Skin of body (tissue), 2 donors: ENCODE results near the gene YPEL1. TPM values are rescaled to one million over a fixed set of nuclear protein-coding genes. Genes with fewer than 3 reads are reported as not detected.
"Not testable (repeated sequence)": the region's sequence is repeated elsewhere in the genome, so short reads cannot be mapped to it uniquely, and the experiment has no call there.

ENCODE experiments used
- DNase-seq: peaks from one replicate; lab custom pipeline; 2025; lab: John Stamatoyannopoulos, UW
- total RNA-seq: library from RNA; depleted of rRNA; stranded (reverse); fragments of >200 nt; gene quantifications from one replicate; pipeline ENCODE4 v1.2.3, GENCODE V29; 2014

YPEL1 gene
- total RNA-seq, 1 donor from 2014 or later, result 5.8 TPM

GRCh38 chr22:21721195-21721852 is 14.3 kb downstream of the YPEL1 start:
- DNase-seq, result not testable (repeated sequence)

GRCh38 chr22:21720191-21720859 is 15.3 kb downstream of the YPEL1 start:
- not testable (repeated sequence) for DNase-seq

GRCh38 chr22:21719024-21719423 is 16.6 kb downstream of the YPEL1 start:
- no peak for DNase-seq

- no peak for DNase-seq
Measured at GRCh38 chr22:21718499-21718898, 17.1 kb downstream of the YPEL1 start.

- DNase-seq, result not testable (repeated sequence)
Measured at GRCh38 chr22:21716395-21717122, 19.0 kb downstream of the YPEL1 start.

- DNase-seq, result no peak
Measured at GRCh38 chr22:21714786-21715185, 20.8 kb downstream of the YPEL1 start.

- no peak for DNase-seq
Measured at GRCh38 chr22:21714059-21714770, 21.4 kb downstream of the YPEL1 start.

GRCh38 chr22:21713428-21714058 is 22.1 kb downstream of the YPEL1 start:
- no peak for DNase-seq

- peak; percentile 89 for DNase-seq
Measured at GRCh38 chr22:21712751-21713427, 22.7 kb downstream of the YPEL1 start.

- no peak for DNase-seq
Measured at GRCh38 chr22:21711851-21712250, 23.7 kb downstream of the YPEL1 start.

- DNase-seq, result no peak
Measured at GRCh38 chr22:21710156-21710555, 25.4 kb downstream of the YPEL1 start.

- DNase-seq, result no peak
Measured at GRCh38 chr22:21709688-21710087, 25.9 kb downstream of the YPEL1 start.

- DNase-seq, result no peak
Measured at GRCh38 chr22:21708960-21709359, 26.6 kb downstream of the YPEL1 start.

- no peak for DNase-seq
Measured at GRCh38 chr22:21707677-21708076, 27.9 kb downstream of the YPEL1 start.

GRCh38 chr22:21703684-21704316 is 31.8 kb downstream of the YPEL1 start:
- DNase-seq, result no peak

- no peak for DNase-seq
Measured at GRCh38 chr22:21702700-21703683, 32.6 kb downstream of the YPEL1 start.

- DNase-seq, result no peak
Measured at GRCh38 chr22:21702094-21702493, 33.5 kb downstream of the YPEL1 start.

GRCh38 chr22:21701384-21701971 is 34.1 kb downstream of the YPEL1 start:
- no peak for DNase-seq

GRCh38 chr22:21700822-21701221 is 34.8 kb downstream of the YPEL1 start:
- no peak for DNase-seq
